Activated CD4-positive, alpha-beta T cell treated with anti-CD3 and anti-CD28 coated beads for 24 hours (primary cell): ENCODE results near the gene ABCC3.

Experiments used
- DNase-seq, 2 donors: peaks; one replicate each; pipeline ENCODE4 v3.0.0-alpha.2; 2020; ENCODE audit warnings: low read depth in 2 of 2

ABCC3 gene

GRCh38 chr17:50642722-50643656 lies 8.3 kb downstream of the ABCC3 start:
- DNase-seq, result no peak

DNA sequence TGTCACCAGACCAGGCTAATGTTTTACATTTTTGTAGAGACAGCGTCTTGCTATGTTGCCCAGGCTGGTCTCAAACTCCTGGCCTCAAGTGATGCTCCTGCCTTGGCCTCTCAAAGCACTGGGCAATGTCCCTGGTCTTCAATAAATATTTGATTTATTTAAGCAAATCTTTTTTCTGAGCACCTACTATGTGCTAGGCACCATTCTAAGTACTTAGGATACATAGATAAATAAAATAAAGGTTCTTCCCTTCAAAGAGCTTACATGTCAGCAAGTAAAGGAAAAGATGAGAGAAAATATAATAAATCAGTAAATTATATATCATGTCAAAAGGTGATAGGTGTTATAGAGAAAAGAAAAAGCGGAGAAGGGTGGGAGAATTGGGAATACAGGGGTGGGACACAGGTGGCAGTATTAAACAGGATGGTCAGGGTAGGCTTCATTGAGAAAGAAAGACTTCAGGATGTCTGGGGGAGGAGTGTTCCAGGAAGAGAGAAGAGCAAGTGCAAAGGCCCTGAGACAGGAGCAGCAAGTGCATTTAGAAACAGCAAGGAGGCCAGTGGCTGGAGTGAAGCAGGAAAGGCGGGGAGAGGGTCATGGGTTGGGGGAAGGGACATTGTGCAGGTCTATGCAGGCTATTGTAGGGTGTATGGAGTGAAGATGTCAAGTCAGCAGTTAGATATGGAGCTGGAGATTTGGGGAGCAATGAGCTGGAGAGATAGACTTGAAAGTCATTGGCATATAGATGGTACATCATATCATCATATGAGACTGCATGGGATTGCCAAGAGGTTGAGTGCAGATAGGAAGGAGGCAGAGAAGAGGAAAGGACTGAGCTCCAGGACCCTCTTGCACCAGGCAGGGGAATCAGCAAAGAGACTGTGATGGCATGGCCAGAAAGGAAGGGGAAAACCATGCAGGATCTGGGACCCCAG lies 11.3 kb downstream of the ABCC3 start:
- no peak for DNase-seq

- DNase-seq, result no peak
These were observed 12.5 kb downstream of the ABCC3 start for GRCh38 chr17:50647187-50647586.

GRCh38 chr17:50649042-50649908 lies 14.6 kb downstream of the ABCC3 start:
- no peak for DNase-seq

DNA sequence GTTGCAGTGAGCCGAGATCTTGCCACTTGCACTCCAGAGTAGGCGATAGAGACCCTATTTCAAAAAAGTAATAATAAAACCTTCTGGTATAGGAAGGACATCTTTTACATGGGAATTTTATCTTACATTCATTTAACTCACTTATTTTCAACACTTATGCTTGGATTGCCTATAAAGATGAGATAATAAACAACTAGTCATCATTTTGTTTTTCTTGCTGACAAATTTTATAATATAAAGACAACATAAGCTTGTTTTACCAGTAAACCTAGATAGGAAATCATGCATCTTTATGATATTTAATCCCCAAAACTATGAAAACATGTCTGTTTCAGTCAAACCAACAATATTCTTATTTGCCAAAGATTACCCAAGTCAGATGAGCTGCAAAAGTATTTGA lies 17.0 kb downstream of the ABCC3 start:
- no peak for DNase-seq

DNA sequence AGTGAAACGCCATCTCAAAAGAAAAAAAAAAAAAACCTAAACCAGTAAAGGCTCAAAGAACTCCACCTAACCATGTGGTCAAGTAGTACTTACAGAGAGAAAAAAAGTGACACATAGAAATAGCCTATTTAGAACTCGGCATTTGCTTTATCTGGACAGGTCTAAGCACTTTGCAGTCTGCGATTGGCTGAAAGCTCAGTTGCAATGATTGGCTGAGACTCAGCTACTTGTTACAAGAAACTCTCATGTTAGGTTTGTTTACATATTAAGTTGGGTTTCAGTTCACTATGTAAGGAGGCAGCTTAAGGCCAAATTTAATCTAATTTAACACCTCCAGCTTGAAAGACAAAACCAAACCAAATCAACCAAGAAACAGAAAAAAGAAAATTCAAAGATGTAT lies 19.1 kb downstream of the ABCC3 start:
- DNase-seq, result no peak

DNA sequence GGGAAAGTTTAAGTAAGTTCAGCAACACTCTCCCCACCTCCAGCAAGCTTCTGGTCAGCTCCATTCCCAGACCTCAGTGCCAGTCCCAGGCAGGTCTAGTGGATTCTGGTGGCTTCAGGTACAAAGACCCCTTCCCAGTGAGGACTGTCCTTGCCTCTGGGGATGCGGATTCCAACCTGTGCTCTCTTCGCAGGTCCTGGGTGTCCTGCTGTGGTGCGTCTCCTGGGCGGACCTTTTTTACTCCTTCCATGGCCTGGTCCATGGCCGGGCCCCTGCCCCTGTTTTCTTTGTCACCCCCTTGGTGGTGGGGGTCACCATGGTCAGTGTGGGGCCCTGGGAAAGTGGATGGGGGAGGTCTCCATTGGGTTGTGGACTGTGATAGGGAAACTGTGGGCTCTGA lies 21.8 kb downstream of the ABCC3 start:
- no peak for DNase-seq

GRCh38 chr17:50657054-50657453 lies 22.4 kb downstream of the ABCC3 start:
- DNase-seq, result no peak

DNA sequence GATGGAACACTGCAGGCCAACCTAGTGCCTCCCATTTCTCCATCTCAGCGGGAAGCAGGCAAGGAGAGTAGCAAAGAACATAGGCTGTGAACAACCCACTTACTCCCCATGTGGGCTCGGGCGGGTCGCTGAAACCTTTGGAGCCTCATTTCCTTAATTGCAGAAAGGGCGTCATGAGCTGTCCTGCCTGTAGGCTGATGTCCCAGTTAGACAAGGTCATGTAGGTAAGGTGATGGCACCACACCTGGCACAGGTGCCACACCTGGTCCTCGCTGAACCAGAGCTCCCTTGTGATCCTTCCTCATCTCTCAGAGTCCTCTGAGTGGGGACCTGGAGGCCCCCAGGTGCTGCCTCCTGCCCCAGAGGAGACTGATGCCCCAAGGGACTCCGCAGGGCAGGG lies 22.9 kb downstream of the ABCC3 start:
- no peak for DNase-seq

- DNase-seq, result no peak
These were observed 23.9 kb downstream of the ABCC3 start for GRCh38 chr17:50658616-50659015.

DNA sequence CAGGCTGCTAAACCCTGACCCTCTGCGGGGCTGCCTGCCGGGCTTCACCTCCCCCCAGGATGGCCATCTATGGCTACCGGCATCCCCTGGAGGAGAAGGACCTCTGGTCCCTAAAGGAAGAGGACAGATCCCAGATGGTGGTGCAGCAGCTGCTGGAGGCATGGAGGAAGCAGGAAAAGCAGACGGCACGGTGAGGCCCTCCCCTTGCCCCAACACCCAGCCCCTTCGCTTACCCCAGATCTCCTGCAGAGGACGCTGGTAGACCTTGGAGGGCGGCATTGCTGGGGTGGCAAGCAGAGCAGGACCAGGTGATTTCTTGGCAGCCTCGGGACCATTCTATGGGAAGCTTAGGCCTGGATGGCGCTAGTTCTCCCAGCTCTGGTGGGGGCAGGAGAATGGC lies 24.5 kb downstream of the ABCC3 start:
- DNase-seq, result no peak

DNA sequence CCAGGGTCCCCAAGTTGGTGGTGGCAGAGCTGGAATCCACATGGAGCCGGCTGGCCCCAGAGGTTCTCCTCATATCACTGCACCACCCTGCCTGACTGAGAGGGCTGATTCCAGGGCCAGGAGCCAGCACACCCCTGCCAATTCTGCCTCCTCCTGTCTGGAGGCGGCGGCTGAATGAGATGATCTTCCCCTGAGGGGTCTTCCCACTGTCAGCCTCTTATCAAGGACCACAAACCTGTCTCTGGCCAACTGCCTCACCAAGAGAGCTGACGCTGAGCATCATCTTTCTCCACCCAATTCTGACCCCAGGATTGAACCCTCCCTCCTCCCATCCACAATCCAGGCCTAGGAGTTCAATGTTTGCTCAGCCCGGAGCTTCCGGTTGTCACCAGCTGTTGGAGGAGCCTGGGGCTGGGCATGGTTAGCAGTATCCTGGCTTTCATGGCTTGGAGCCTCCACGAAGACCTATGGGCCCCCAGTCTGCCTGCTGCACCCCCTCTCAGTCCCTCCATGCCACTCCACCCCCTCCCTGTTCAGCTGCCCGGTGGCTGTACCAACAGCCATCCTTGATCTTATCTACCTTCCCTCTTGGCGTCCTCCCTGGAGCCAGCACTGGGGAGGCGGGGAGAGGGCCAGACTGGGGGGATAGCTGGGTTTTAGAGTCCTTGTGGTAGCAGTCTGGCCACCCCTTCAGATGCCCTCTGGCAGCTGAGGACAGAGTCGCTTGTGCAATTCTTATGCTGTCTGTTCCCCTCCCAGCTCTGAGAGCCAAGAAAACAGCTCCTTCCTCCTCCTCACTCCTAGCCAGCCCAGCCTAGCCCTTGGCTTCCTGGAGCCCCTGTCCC lies 25.6 kb downstream of the ABCC3 start:
- DNase-seq, result no peak

- DNase-seq, result no peak
These were observed 26.2 kb downstream of the ABCC3 start for GRCh38 chr17:50660887-50661345.

- DNase-seq, result no peak
These were observed 26.7 kb downstream of the ABCC3 start for GRCh38 chr17:50661348-50661747.

- peak; percentile 9 to 10 for DNase-seq
These were observed 27.2 kb downstream of the ABCC3 start for GRCh38 chr17:50661795-50662391.

- DNase-seq, result no peak
These were observed 28.0 kb downstream of the ABCC3 start for GRCh38 chr17:50662632-50663225.

DNA sequence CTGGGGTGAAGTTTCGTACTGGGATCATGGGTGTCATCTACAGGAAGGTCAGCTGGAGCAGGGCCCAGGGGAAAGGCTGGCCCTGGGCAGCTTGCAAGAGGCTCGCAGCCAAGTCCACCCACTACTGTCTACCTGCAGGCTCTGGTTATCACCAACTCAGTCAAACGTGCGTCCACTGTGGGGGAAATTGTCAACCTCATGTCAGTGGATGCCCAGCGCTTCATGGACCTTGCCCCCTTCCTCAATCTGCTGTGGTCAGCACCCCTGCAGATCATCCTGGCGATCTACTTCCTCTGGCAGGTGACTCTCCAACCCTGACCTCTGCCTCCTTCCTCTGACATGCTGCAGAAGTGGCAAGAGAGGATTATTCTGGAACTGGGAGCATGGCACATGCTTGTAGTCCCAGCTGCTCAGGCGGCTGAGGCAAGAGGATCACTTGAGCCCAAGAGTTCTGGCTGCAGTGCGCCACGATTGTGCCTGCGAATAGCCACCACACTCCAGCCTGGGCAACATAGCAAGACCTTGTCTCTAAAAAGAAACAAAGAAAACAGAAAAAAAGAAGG lies 29.2 kb downstream of the ABCC3 start:
- DNase-seq, result no peak

DNA sequence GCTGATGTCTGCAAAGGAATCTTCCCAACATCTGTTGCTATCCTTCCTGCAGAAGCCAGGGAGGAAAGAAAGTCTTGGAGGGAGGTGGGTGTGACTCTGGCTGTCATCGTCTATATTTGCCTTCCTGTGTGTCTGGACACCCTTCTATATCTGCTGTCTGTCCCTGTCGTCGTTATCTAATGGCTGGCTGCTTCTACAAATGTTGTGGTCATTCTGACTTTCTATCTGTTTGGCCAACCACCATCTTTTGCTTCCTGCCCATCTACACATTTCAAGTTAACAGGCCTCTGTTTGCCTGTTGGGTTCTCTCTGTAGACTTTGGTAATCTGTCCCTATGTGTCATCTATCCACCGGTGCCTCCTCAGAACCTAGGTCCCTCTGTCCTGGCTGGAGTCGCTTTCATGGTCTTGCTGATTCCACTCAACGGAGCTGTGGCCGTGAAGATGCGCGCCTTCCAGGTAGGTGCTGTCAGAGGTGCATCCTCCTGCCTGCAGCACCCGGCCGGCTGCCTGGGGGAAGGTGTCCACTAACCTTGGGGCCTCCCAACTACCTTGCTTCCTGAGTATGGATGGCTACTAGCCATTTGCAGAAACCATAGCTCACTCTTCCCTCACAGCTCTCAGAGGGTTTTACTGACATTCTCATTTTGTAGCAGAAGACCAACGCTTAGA lies 30.2 kb downstream of the ABCC3 start:
- DNase-seq, result no peak

DNA sequence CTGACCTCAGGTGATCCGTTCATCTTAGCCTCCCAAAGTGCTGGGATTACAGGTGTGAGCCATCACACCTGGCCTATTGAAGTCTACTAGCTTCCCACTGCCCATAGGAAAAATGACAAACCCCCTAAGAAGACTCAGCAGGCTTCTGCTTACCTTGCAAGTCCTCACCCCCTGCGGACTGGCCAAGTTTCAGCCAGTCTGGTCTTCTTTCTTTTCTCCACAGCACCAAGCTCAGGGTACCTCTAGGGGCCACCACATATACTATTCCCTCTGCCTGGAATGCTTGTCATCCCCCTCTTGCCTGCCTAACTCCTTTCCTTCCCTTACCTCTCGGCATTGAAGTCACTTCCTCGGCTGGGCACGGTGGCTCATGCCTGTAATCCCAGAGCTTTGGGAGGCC lies 31.2 kb downstream of the ABCC3 start:
- no peak for DNase-seq
